CD14-positive monocyte (primary cell): ENCODE data around the gene RSAD2. TPM values are rescaled to one million over a fixed set of nuclear protein-coding genes. Genes with fewer than 3 reads are reported as not detected.

ENCODE experiments used
- DNase-seq, 3 donors: peaks; one replicate each; pipeline ENCODE4 v3.0.0-alpha.2; 2011 to 2022
- H2AFZ ChIP-seq: 2 replicates; pipeline ENCODE4 v1.6.0; 2012; ENCODE audit warnings: mild to moderate bottlenecking, low read depth, low read length, inconsistent platforms; ENCODE audit not compliant: insufficient read depth, poor library complexity, severe bottlenecking
- H3K27ac ChIP-seq, 2 donors: 1 replicate in 1 of 2; 2 replicates in 1 of 2; pipeline ENCODE4 v1.5.1; 2012 to 2013; ENCODE audit warnings: low read length in 2 of 2, control low read depth in 1 of 2, inconsistent platforms in 1 of 2, low read depth in 1 of 2, mild to moderate bottlenecking in 1 of 2
- H3K27me3 ChIP-seq, 2 donors: one replicate each; pipeline versions ENCODE4 v1.6.0 to v1.6.1; 2011 to 2013; ENCODE audit warnings: low read length in 2 of 2; ENCODE audit not compliant: control insufficient read depth in 2 of 2, insufficient read depth in 2 of 2
- H3K36me3 ChIP-seq, 2 donors: replicated peaks in 1 of 2; 1 replicate in 1 of 2; 2 replicates in 1 of 2; pipeline versions ENCODE4 v1.5.1 to v1.6.1; 2012 to 2013; ENCODE audit warnings: low read length in 2 of 2, control low read depth in 1 of 2, inconsistent platforms in 1 of 2, mild to moderate bottlenecking in 1 of 2; ENCODE audit not compliant: insufficient read depth in 2 of 2, control insufficient read depth in 1 of 2
- H3K4me1 ChIP-seq, 2 donors: 1 replicate in 1 of 2; 2 replicates in 1 of 2; pipeline versions ENCODE4 v1.5.1 to v1.6.1; 2012 to 2013; ENCODE audit warnings: low read length in 2 of 2, control low read depth in 1 of 2, inconsistent platforms in 1 of 2, mild to moderate bottlenecking in 1 of 2, moderate library complexity in 1 of 2; ENCODE audit not compliant: insufficient read depth in 2 of 2, control insufficient read depth in 1 of 2
- H3K4me2 ChIP-seq: replicated peaks from 2 replicates; pipeline ENCODE3; 2012; ENCODE audit warnings: low read length, moderate library complexity, mild to moderate bottlenecking; ENCODE audit not compliant: poor library complexity, severe bottlenecking; ENCODE audit errors: extremely low read depth
- H3K4me3 ChIP-seq, 3 experiments: fragments of 200-600 bp in 1 of 3; sonication (generic) in 1 of 3; replicated peaks in 1 of 3; 1 replicate in 2 of 3; 2 replicates in 1 of 3; pipeline ENCODE4 v1.5.1; 2011 to 2013; ENCODE audit warnings: low read length in 3 of 3, mild to moderate bottlenecking in 3 of 3, control low read depth in 2 of 3, low read depth in 2 of 3, inconsistent platforms in 1 of 3, moderate library complexity in 1 of 3
- H3K79me2 ChIP-seq: 2 replicates; pipeline ENCODE4 v1.6.0; 2012; ENCODE audit warnings: mild to moderate bottlenecking, control low read depth, inconsistent platforms, low read length, moderate library complexity; ENCODE audit not compliant: insufficient read depth
- H3K9ac ChIP-seq: 2 replicates; pipeline ENCODE4 v1.6.0; 2017; ENCODE audit warnings: low read length, mild to moderate bottlenecking; ENCODE audit not compliant: insufficient read depth, poor library complexity, severe bottlenecking
- H3K9me3 ChIP-seq, 2 donors: replicated peaks in 1 of 2; 1 replicate in 1 of 2; 2 replicates in 1 of 2; pipeline versions ENCODE4 v1.5.1 to v1.6.1; 2012 to 2013; ENCODE audit warnings: low read length in 2 of 2, control low read depth in 1 of 2; ENCODE audit not compliant: control insufficient read depth in 1 of 2, insufficient read depth in 1 of 2
- H4K20me1 ChIP-seq: 2 replicates; pipeline ENCODE4 v1.6.0; 2012; ENCODE audit warnings: mild to moderate bottlenecking, low read length, control low read depth, moderate library complexity; ENCODE audit not compliant: insufficient read depth
- H3K27ac Mint-ChIP-seq, 7 donors: one replicate each; pipeline ENCODE4 v1.8.0; 2020; ENCODE audit warnings: mild to moderate bottlenecking in 7 of 7, mixed read lengths in 7 of 7, moderate library complexity in 6 of 7, inconsistent platforms in 2 of 7
- H3K27me3 Mint-ChIP-seq, 3 donors: one replicate each; pipeline ENCODE4 v1.8.0; 2021 to 2022; ENCODE audit warnings: low read depth in 3 of 3, mild to moderate bottlenecking in 3 of 3, mixed read lengths in 3 of 3, moderate library complexity in 3 of 3, inconsistent platforms in 1 of 3
- H3K36me3 Mint-ChIP-seq, 2 donors: one replicate each; pipeline ENCODE4 v1.8.0; 2020; ENCODE audit warnings: mixed read lengths in 2 of 2, inconsistent platforms in 1 of 2, mild to moderate bottlenecking in 1 of 2
- H3K4me1 Mint-ChIP-seq: one replicate; pipeline ENCODE4 v1.8.0; 2020; ENCODE audit warnings: mild to moderate bottlenecking, mixed read lengths
- H3K4me3 Mint-ChIP-seq, 2 donors: one replicate each; pipeline ENCODE4 v1.8.0; 2020; ENCODE audit warnings: mild to moderate bottlenecking in 2 of 2, mixed read lengths in 2 of 2, moderate library complexity in 1 of 2
- H3K9me3 Mint-ChIP-seq, 7 donors: one replicate each; pipeline ENCODE4 v1.8.0; 2020 to 2022; ENCODE audit warnings: mixed read lengths in 7 of 7, mild to moderate bottlenecking in 6 of 7, moderate library complexity in 6 of 7, inconsistent platforms in 2 of 7
- CTCF ChIP-seq: fragments of 200-600 bp; IDR thresholded peaks from one replicate; pipeline ENCODE4 v1.8.0; 2022; ENCODE audit warnings: antibody characterized with exemption, mild to moderate bottlenecking
- WGBS: methylation state at CpG from one replicate; pipeline ENCODE4 v1.1.5; 2013; ENCODE audit warnings: missing lambda C conversion rate; ENCODE audit not compliant: insufficient coverage; 5-methylcytosine and 5-hydroxymethylcytosine counted together
- intact Hi-C, 2 donors: fragments of 100-400 bp; cut with micrococcal nuclease; formaldehyde crosslinking; loops; one replicate each; pipeline versions ENCODE4 v1.15.0 to v1.15.1; 2023
- polyA plus RNA-seq, 3 donors: library from polyadenylated mRNA; depleted of rRNA in 1 of 3; unstranded in 2 of 3; stranded (reverse) in 1 of 3; fragments of 300-500 nt in 2 of 3; fragments of >200 nt in 1 of 3; fragmentation: Illumina TruSeq in 2 of 3; gene quantifications; 1 replicate in 2 of 3; 2 replicates in 1 of 3; pipeline ENCODE4 v1.2.3, GENCODE V29; 2012 to 2021

RSAD2 gene
- polyA plus RNA-seq, 3 donors: 6.0 to 12.6 (median 10.3) TPM

- DNase-seq: no peak
- Histone ChIP-seq H3K4me2 (no peak overlapping the region), H3K79me2 (no peaks in the 10 kb centered on the region), H2AFZ (no peak overlapping the region), H3K27me3 (no peaks in the 10 kb centered on the region), H3K4me1 (no peaks in the 10 kb centered on the region), H3K9me3 (peaks cover 47 to 68% of the 10 kb centered on the region in 2 donors), H3K27ac (no peak overlapping the region), H3K9ac (no peak overlapping the region), H3K36me3 (peaks cover 3 to 20% of the 10 kb centered on the region in 2 donors), H4K20me1 (no peaks in the 10 kb centered on the region), H3K4me3 (no peak overlapping the region)
- H3K4me3 Mint-ChIP-seq: no peak overlapping the region
- intact Hi-C loops: no loop called here
- H3K4me1 Mint-ChIP-seq: no peaks in the 10 kb centered on the region
- H3K9me3 Mint-ChIP-seq: peaks cover 38 to 62% (median 57%) of the 10 kb centered on the region in 7 donors
- H3K27ac Mint-ChIP-seq: no peak overlapping the region
- peaks cover 12 to 30% of the 10 kb centered on the region in 2 donors for H3K36me3 Mint-ChIP-seq
- WGBS: 100% methylated on average over 1 of the region's 2 CpGs
- no peak for TF ChIP-seq CTCF
- H3K27me3 Mint-ChIP-seq: no peaks in the 10 kb centered on the region
Observed at GRCh38 chr2:6841537-6842287, 35.9 kb upstream of the RSAD2 start.

GRCh38 chr2:6845312-6845711, 32.3 kb upstream of the RSAD2 start:
- H3K4me3 Mint-ChIP-seq: no peak overlapping the region
- H3K9me3 Mint-ChIP-seq: peaks cover 51 to 74% (median 68%) of the 10 kb centered on the region in 7 donors
- peaks cover 43 to 52% of the 10 kb centered on the region in 2 donors for H3K36me3 Mint-ChIP-seq

More at GRCh38 chr2:6845312-6845711, 32.3 kb upstream of the RSAD2 start:
- no peak overlapping the region for H3K27ac Mint-ChIP-seq
- no peak overlapping the region for H3K27ac ChIP-seq
- H3K4me3 ChIP-seq: peak overlapping the region in 1 of 3 experiments; percentile 18
- intact Hi-C loops: no loop called here
- no peaks in the 10 kb centered on the region for H3K27me3 Mint-ChIP-seq
- no peaks in the 10 kb centered on the region for H3K4me1 ChIP-seq
- H2AFZ ChIP-seq: no peak overlapping the region
- no peaks in the 10 kb centered on the region for H4K20me1 ChIP-seq
- H3K27me3 ChIP-seq: no peaks in the 10 kb centered on the region
- H3K36me3 ChIP-seq: peaks cover 34 to 56% of the 10 kb centered on the region in 2 donors
- TF ChIP-seq CTCF: no peak
- no peaks in the 10 kb centered on the region for H3K79me2 ChIP-seq
- H3K9ac ChIP-seq: no peak overlapping the region
- DNase-seq: no peak
- peaks cover 61 to 93% of the 10 kb centered on the region in 2 donors for H3K9me3 ChIP-seq
- no peaks in the 10 kb centered on the region for H3K4me1 Mint-ChIP-seq
- no peak overlapping the region for H3K4me2 ChIP-seq
- no CpG with 5 or more reads among the region's 3 CpGs for WGBS
